Amygdala (tissue), 56 donors: Measurements from ENCODE around the gene LRIT2.

Experiments used
- DNase-seq, 56 donors: peaks; one replicate each; lab custom pipeline; 2025; lab: John Stamatoyannopoulos, UW

The LRIT2 gene, protein sequence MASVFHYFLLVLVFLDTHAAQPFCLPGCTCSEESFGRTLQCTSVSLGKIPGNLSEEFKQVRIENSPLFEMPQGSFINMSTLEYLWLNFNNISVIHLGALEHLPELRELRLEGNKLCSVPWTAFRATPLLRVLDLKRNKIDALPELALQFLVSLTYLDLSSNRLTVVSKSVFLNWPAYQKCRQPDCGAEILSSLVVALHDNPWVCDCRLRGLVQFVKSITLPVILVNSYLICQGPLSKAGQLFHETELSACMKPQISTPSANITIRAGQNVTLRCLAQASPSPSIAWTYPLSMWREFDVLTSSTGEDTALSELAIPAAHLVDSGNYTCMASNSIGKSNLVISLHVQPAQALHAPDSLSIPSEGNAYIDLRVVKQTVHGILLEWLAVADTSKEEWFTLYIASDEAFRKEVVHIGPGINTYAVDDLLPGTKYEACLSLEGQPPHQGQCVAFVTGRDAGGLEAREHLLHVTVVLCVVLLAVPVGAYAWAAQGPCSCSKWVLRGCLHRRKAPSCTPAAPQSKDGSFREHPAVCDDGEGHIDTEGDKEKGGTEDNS

GRCh38 chr10:84225427-84226173, at the start of gene LRIT2:
Gene LRIT2, minus strand, starts transcription at chr10:84225544. Its CDS starts 24 bp downstream, at chr10:84225520.
- DNase-seq, result no peak

GRCh38 chr10:84270708-84271107, 45.4 kb upstream of the LRIT2 start:
- DNase-seq, result no peak

- no peak for DNase-seq
Measured at GRCh38 chr10:84269773-84270172, 44.4 kb upstream of the LRIT2 start.

- no peak for DNase-seq
Measured at GRCh38 chr10:84269162-84269561, 43.8 kb upstream of the LRIT2 start.

- peak in 19 of 56 donors; percentile 5 to 66 (median 21) for DNase-seq
Measured at GRCh38 chr10:84267503-84268126, 42.3 kb upstream of the LRIT2 start.

DNA sequence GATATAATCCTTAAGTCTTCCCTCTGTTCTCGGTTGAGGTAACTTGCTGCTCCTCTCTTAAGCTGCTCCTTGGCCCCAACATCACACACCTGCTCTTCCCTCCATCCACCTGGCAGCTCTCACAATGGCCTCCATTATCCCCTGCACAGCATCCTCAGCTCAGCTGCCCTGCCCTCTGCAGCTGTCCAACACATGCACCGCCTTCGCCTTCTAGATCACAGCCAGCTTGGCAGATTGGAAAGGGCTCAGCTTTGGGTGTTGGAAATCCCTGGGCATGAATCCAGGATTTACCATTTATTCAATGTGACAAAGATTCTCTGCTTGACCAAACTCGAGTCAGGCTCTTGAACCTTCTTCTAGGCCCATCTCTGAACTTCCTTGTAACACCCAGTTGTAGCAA, 40.1 kb upstream of the LRIT2 start:
- DNase-seq, result peak in 13 of 56 donors; percentile 6 to 58 (median 18)

DNA sequence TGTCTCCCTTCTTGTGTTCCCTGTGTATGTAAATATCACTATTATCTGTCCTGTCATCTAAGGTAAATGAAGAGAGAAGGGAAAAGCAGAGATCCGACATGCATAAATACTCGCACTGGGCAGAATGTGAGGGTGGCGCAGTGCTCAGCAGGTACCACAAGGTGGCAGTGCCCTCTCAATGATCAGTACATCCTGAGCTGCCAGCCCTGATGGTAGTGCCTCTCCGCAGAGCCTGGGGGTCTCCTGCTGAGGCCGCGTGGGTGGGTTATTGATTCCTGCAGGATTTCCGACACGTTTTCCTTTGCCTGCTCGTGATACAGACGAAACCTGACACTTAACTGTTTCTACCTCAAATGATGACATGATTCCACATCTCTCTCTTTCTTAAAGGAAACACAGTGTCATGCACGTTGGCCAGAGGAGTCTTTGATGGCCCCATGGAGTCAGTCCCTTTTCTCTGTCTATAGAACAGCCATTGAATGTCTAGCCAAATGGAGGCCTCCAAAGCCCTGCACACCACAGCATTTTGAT, 39.3 kb upstream of the LRIT2 start:
- peak in 52 of 56 donors; percentile 19 to 89 (median 58) for DNase-seq

DNA sequence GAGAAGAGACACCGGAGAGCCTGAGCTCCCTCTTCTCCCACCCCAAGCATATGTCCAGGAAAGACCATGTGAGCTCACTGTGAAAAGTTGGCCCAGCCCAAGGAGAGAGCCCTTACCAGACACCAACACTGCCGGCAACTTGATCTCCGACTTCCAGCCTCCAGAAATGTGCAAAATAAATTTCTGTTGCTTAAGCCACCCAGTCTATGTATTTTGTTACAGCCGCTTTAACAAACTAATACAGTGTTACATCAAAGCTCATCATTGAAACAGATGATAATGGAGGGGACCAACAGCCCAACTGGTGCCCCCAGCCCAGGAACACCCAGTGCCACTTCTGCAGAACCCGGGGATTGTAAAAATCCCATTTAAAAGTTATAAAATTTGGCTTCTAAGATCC, 38.4 kb upstream of the LRIT2 start:
- no peak for DNase-seq

DNA sequence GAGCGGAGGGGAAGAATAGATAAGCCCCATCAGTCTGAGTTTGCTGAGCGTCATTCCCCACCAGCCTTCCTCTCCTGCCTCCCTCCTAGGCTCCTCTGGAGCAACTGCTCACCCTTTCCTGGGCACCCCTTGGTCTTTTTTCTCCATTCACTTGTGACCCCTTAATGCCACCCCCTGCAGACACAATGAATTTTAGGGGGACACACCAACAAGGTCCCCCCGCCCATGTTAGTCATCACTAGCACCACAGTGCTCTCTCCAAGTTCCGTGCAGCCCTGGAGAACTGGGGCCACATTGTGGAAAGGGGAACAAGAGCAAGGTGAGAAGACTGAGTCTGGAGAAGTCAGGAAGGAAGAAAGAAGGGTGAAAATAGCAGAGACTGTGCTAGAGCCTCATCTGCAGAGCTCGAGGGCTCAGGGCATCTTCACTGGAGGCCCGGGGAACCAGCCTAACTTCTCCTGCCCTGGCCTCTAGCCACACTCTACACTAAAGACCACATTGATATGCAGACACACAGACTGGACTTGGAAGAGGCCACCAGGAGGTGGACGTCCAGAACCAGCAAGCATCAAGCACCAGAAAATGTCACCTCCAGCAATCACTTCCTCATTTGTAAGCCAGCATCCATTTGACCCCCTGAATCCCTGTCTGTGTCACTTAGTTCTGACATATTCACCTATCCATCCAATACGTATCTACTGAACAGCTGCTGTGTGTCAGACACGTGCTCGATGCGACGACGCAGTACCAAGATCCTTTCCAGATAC, 37.0 kb upstream of the LRIT2 start:
- DNase-seq, result no peak

DNA sequence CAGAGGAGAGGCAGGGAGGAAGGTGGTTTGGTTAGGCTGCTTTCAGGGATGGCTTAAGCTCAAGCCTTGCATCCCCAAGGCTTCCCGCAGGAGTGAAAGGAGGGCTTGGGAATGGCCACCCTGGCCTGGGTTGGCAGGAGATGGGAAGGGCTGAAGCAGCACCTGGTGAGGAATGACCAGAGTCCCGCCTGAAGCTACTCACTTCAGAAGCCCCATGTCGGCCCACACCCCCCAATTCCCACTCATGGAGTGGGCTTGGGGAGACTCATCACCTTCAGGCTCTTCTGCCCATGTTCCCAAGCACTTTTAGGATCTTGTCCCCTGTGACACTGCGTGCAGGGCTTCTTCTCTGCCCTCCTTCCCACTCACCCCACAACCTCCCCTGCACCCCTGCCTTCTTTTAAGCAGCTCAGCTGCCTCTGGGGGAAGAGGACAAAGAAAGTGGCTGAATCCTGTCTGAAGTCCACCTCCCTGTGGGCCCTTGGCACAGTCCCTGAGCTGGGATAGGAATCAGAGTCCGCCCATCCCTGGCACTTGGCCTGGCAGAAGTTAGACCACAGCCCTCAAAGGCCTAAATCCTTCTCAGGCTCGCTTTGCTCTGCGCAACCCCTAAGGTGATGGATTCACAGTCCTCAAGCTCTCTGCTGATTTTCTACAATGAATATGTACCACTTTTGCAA, 36.0 kb upstream of the LRIT2 start:
- no peak for DNase-seq

- no peak for DNase-seq
Measured at GRCh38 chr10:84258034-84258695, 32.8 kb upstream of the LRIT2 start.

DNA sequence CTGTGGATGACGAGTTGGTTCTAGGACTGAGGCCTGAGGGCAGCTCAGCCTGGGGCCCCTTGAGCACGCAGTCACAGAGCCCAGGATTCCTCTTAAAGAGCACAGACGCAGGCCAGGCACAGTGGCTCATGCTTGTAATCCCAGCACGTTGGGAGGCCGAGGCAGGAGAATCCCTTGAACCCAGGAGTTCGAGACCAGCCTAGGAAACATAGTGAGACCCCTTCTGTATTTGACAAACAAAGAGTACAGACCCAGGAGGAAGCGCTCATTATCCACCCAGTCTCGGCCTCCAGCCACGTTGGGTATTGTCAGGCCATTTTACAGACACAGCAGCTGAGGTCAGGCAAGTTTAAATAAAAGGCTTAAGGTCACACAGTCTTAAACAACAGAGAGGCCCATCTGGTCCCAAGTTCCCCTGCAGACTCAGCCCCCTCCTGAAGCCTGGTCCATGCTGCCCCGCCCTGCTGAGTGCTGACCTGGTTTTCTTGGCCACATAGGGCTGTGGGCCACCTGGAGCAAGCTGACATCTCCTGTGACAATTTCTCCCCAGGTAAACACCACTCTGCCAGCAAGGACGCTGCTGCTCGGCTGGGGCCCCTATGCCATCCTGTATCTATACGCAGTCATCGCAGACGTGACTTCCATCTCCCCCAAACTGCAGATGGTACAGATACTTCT, 32.1 kb upstream of the LRIT2 start:
- DNase-seq, result no peak

GRCh38 chr10:84256510-84257342, 31.4 kb upstream of the LRIT2 start:
- peak in 35 of 56 donors; percentile 6 to 77 (median 42) for DNase-seq

DNA sequence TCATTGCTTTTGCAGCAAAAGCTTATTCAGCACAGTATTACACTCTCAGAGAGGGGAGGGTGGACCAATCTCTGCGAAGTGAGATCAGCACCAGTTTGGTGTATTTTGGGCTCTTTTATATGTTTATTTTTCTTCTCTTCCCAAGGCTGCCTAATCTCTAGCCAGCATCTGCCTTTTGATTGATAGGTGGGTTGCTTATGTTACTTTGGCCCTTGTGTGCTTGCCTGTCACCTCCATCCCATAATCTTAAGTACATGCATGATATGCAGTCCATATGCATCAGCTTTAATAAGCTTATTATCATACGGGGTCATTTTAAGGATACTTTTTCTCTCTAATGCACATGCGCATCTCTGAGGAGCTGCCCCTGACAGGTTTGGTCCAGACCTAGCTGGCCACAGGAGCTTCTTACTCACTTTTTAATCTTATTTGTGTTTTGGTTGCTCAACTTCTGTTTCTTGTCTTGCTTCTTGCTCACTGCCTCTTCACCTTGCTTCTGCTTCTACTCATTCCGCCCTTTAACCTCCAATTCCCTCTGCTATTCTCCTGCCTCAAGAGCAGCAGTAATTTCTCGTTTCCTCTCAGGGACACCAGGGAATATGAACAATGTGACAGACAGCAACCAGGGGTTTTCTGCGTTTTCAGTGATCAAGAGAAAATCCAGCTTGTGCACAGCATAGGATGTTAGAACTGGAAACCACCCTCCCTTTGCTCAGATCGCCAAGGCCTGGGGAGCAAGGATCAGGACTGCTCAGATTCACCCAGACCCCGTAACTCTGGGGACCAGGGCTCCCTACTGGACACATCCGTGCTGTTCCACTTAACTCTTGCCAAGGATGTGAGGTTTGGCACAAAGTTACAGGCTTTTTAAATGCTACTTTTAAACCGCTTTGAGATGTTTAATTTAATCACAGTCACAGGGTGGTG, 29.5 kb upstream of the LRIT2 start:
- no peak for DNase-seq

DNA sequence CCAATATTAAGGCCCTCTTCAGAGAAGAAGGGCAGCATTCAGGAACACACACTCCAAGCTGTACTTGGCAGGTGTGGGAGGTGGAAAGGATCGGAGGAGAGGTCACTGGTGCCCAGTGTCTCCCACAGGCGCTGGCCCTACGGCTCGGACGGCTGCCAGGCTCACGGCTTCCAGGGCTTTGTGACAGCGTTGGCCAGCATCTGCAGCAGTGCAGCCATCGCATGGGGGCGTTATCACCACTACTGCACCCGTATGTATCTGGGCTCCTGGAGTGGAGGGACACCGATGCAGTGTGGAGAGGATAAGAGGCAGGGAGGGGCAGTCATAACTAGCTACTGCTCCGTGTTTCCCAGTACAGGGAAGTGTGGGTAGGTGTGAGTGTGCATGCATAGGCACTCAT, 23.4 kb upstream of the LRIT2 start:
- DNase-seq, result peak in 2 of 56 donors; percentile 2 to 8

- no peak for DNase-seq
Measured at GRCh38 chr10:84247496-84247895, 22.2 kb upstream of the LRIT2 start.
